ENCODE data around the gene IZUMO1R. TPM values are rescaled to one million over a fixed set of nuclear protein-coding genes. Genes with fewer than 3 reads are reported as not detected.
"Not testable (repeated sequence)": the region's sequence is repeated elsewhere in the genome, so short reads cannot be mapped to it uniquely, and the experiment has no call there.

The IZUMO1R gene
- not detected for total RNA-seq

DNA sequence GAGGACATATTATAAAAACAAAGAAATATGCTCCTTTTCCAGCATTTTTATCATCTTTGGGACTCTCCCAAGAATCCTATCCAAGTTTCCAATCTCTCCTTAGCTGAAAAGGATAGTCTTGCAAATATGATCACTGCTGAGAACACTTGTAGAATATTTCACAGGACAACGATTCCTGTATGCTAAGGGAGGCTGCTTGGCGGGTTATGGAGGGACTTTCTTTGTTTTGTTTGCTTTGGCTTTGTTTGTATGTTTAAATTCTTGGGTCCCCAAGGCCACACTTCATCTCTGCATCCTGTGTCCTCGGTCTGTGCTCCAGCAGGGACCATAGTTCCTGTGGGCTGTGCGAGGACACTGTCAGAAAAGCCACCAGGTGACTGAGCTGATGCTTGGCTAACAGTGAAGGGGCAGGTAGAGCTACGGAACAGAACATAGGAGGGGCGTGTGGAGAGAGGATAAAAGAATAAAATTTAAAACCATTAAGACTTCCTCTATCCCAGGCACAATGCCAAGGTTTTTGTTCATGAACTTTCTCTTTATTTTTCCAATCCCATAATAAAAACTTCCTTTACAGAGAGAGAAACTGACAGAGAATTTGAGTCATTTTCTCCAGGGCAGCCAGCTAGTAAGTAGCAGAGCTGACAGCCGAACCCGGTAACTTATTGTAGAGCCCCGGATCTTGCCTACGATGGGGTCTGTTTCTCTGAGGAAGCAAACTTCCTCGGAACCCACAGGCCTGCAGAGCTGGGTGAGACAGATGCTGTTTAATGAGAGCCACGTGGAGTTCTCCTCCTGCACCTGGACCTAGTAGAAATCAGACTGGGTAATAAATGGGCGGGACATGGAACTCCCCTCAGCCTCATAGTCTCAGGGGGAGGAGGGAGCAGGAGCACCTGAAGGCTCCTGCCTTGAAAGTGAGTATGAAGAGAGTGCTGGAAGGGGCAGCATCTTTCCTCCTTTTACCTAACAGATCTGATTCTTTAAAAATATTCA, at the start of gene IZUMO1R:
TSS of gene IZUMO1R (plus strand) at position 615 of the 993 bp plus-strand sequence. CDS start 1,057 bp downstream, outside the sequence.
- Histone ChIP-seq H3K27ac (ENCODE audit: low read depth, low read length) (peak within 1 kb of the TSS; percentile 47), H3K9me3 (ENCODE audit: control insufficient read depth in 3 of 3, low read length in 3 of 3) (no peaks in the 10 kb centered on the region), H3K9ac (ENCODE audit: low read depth in 1 of 3, low read length in 3 of 3) (no peak within 1 kb of the TSS), H3K4me1 (ENCODE audit: control insufficient read depth in 3 of 3, insufficient read depth in 3 of 3, low read length in 3 of 3) (peaks cover 2 to 3% (median 2%) of the 10 kb centered on the region in 3 donors), H3K4me3 (ENCODE audit: low read length in 3 of 3) (no peak within 1 kb of the TSS), H3K27me3 (ENCODE audit: control insufficient read depth in 3 of 3, insufficient read depth in 3 of 3, low read length in 3 of 3) (no peaks in the 10 kb centered on the region), H3K36me3 (ENCODE audit: control insufficient read depth in 3 of 3, insufficient read depth in 3 of 3, low read length in 3 of 3) (no peaks in the 10 kb centered on the region)

DNA sequence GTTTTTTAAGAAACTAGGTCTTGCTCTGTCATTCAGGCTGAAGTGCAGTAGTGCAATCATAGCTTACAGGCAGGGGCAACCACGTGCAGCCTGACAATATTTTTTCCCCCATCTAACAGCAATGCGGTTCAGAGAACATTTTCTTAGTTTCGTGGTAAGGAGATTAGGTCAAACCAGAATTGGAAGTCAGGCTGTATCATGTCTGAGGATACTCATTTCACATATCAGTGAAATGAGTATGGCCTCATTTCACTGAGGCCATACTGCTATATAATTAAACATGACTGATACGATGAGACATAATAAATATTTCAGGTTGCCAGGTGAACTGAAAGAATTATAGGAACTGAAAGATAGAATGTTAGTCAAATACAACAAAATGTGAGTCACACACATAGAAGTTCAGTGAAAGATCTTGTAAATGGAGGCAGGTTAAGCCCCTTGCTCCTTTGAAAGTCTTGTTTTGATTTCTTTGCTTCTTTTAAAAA, 32.5 kb upstream of the IZUMO1R start:
- no peaks in the 10 kb centered on the region for H3K9me3 ChIP-seq (ENCODE audit: control insufficient read depth in 3 of 3, low read length in 3 of 3)
- no peak overlapping the region for H3K4me3 ChIP-seq (ENCODE audit: low read length in 3 of 3)
- no peak overlapping the region for H3K27ac ChIP-seq (ENCODE audit: low read depth, low read length)

DNA sequence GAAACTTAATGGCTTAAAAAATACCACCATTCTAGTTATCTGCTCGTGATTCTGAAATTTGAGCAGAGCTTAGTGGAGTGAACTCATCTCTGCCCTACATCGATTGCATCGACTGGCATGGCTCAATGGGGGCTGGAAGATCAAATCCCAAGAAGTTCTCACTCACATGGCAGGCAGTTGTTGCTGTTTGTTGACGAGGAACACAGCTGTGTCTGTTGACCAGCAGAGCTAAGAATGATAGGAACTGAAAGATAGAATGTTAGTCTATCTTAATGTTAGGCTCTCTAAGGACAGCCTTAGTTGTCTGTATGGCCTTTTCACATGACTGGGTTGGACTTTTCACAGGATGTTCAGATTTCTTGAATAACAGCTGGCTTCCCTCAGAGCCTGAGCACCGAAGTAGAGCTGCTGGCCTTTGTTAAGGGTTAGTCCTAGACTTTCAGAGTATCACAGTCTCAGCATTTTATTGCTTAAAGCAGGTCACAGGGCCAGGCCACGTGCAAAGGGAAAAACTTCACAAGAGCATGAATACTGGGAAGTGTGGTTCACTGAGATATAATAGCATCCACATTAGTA, 31.6 kb upstream of the IZUMO1R start:
- no peak overlapping the region for H3K9ac ChIP-seq (ENCODE audit: low read depth in 1 of 3, low read length in 3 of 3)
- no peak overlapping the region for H3K27ac ChIP-seq (ENCODE audit: low read depth, low read length)
- no peak overlapping the region for H3K4me3 ChIP-seq (ENCODE audit: low read length in 3 of 3)
- no peaks in the 10 kb centered on the region for H3K27me3 ChIP-seq (ENCODE audit: control insufficient read depth in 3 of 3, insufficient read depth in 3 of 3, low read length in 3 of 3)
- no peaks in the 10 kb centered on the region for H3K4me1 ChIP-seq (ENCODE audit: control insufficient read depth in 3 of 3, insufficient read depth in 3 of 3, low read length in 3 of 3)
- no peaks in the 10 kb centered on the region for H3K9me3 ChIP-seq (ENCODE audit: control insufficient read depth in 3 of 3, low read length in 3 of 3)
- H3K36me3 ChIP-seq (ENCODE audit: control insufficient read depth in 3 of 3, insufficient read depth in 3 of 3, low read length in 3 of 3) = no peaks in the 10 kb centered on the region

More for the DNA sequence above, 32.5 kb upstream of the IZUMO1R start:
- no peaks in the 10 kb centered on the region for H3K27me3 ChIP-seq (ENCODE audit: control insufficient read depth in 3 of 3, insufficient read depth in 3 of 3, low read length in 3 of 3)
- H3K4me1 ChIP-seq (ENCODE audit: control insufficient read depth in 3 of 3, insufficient read depth in 3 of 3, low read length in 3 of 3) = no peaks in the 10 kb centered on the region
- no peaks in the 10 kb centered on the region for H3K36me3 ChIP-seq (ENCODE audit: control insufficient read depth in 3 of 3, insufficient read depth in 3 of 3, low read length in 3 of 3)
- H3K9ac ChIP-seq (ENCODE audit: low read depth in 1 of 3, low read length in 3 of 3) = no peak overlapping the region

DNA sequence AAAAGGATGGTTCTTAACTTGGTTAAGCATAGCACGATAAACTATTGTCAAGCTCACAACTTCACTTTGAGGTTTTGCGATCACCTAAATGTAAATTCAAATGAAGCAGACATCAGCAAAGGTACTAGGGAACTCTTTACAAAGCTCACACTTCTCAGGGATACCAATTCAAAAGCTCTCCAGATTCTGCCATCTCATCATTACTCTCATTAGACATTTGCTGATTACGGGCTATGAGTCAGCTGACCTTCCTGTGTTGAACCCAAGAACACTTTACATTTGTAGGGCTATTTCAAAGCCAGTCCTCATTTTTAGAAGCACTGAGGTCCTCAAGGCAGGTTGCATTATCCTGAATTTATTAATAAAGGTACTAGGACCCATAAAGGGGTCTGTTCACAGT, 28.4 kb upstream of the IZUMO1R start:
- Histone ChIP-seq H3K27ac (ENCODE audit: low read depth, low read length) (no peak overlapping the region), H3K9ac (ENCODE audit: low read depth in 1 of 3, low read length in 3 of 3) (no peak overlapping the region)

DNA sequence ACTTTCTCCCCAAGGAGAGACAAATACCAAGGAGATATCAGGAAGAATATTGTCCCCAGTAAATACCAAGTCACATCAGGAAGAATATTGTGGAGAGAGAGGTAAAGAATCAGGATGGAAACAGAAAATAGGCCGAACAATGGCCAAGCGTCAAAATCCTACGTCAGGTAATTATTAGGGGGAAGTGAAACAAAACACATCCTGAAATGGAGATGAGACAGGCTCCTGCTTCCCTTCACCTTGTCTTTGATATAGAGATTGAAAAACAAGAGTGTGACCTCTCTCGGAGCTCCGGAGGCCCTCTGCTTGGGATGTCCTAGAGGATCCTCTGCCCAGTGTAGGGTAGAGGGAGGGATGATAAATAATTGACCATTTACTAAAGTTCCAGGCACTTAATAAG, 27.4 kb upstream of the IZUMO1R start:
- Histone ChIP-seq H3K4me1 (ENCODE audit: control insufficient read depth in 3 of 3, insufficient read depth in 3 of 3, low read length in 3 of 3) (no peaks in the 10 kb centered on the region), H3K27me3 (ENCODE audit: control insufficient read depth in 3 of 3, insufficient read depth in 3 of 3, low read length in 3 of 3) (no peaks in the 10 kb centered on the region), H3K9me3 (ENCODE audit: control insufficient read depth in 3 of 3, low read length in 3 of 3) (no peaks in the 10 kb centered on the region), H3K9ac (ENCODE audit: low read depth in 1 of 3, low read length in 3 of 3) (no peak overlapping the region), H3K27ac (ENCODE audit: low read depth, low read length) (no peak overlapping the region), H3K4me3 (ENCODE audit: low read length in 3 of 3) (no peak overlapping the region), H3K36me3 (ENCODE audit: control insufficient read depth in 3 of 3, insufficient read depth in 3 of 3, low read length in 3 of 3) (no peaks in the 10 kb centered on the region)

More for the DNA sequence above, 28.4 kb upstream of the IZUMO1R start:
- no peaks in the 10 kb centered on the region for H3K9me3 ChIP-seq (ENCODE audit: control insufficient read depth in 3 of 3, low read length in 3 of 3)
- H3K4me3 ChIP-seq (ENCODE audit: low read length in 3 of 3) = no peak overlapping the region
- no peaks in the 10 kb centered on the region for H3K4me1 ChIP-seq (ENCODE audit: control insufficient read depth in 3 of 3, insufficient read depth in 3 of 3, low read length in 3 of 3)
- no peaks in the 10 kb centered on the region for H3K27me3 ChIP-seq (ENCODE audit: control insufficient read depth in 3 of 3, insufficient read depth in 3 of 3, low read length in 3 of 3)
- H3K36me3 ChIP-seq (ENCODE audit: control insufficient read depth in 3 of 3, insufficient read depth in 3 of 3, low read length in 3 of 3) = no peaks in the 10 kb centered on the region

DNA sequence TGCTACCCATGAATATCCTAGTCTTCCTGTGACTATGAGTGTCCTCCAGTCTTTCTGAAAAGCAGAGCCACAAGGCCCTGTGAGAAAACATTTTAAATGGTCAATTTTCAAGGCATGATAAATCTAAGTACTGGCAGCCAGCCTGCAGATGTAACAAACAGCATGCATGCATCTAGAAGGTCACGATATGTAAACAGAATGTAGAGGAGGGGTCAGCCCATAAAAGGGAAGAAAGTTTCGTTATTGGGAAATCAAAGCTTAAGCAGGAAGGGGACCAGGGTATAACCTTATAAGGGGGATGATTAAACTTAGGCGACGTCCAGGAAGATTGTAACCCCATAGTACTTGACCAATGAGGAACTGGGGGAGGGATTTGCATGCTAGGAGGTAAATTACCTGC, 26.2 kb upstream of the IZUMO1R start:
- not testable (repeated sequence) for H3K9me3 ChIP-seq (ENCODE audit: control insufficient read depth in 3 of 3, low read length in 3 of 3); H3K27ac ChIP-seq (ENCODE audit: low read depth, low read length); H3K27me3 ChIP-seq (ENCODE audit: control insufficient read depth in 3 of 3, insufficient read depth in 3 of 3, low read length in 3 of 3); H3K4me3 ChIP-seq (ENCODE audit: low read length in 3 of 3); H3K9ac ChIP-seq (ENCODE audit: low read depth in 1 of 3, low read length in 3 of 3); H3K4me1 ChIP-seq (ENCODE audit: control insufficient read depth in 3 of 3, insufficient read depth in 3 of 3, low read length in 3 of 3); H3K36me3 ChIP-seq (ENCODE audit: control insufficient read depth in 3 of 3, insufficient read depth in 3 of 3, low read length in 3 of 3)

DNA sequence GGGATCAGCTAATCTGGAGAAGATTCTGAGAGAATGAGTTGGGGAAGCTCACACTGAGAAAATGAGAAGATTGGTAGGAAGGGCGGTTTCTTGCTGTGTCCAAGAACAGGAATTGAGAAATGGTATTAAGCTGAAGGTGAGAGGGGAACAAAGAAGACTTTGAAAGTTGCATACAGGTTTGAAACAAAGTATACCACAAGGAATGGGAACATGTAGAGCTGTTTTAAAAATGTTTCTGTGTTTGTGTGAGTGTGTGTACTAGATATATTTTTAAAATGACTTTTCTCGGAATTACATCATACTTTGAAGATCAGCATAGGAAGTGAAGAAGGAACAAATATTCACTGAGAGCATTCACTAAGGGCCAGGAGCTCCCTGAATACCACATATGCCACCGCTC, 24.4 kb upstream of the IZUMO1R start:
- H3K27ac ChIP-seq (ENCODE audit: low read depth, low read length) = no peak overlapping the region
- H3K9me3 ChIP-seq (ENCODE audit: control insufficient read depth in 3 of 3, low read length in 3 of 3) = no peaks in the 10 kb centered on the region
- H3K4me1 ChIP-seq (ENCODE audit: control insufficient read depth in 3 of 3, insufficient read depth in 3 of 3, low read length in 3 of 3) = peaks cover 0 to 5% (median 0%) of the 10 kb centered on the region in 3 donors
- no peaks in the 10 kb centered on the region for H3K36me3 ChIP-seq (ENCODE audit: control insufficient read depth in 3 of 3, insufficient read depth in 3 of 3, low read length in 3 of 3)
- H3K9ac ChIP-seq (ENCODE audit: low read depth in 1 of 3, low read length in 3 of 3) = no peak overlapping the region
- no peaks in the 10 kb centered on the region for H3K27me3 ChIP-seq (ENCODE audit: control insufficient read depth in 3 of 3, insufficient read depth in 3 of 3, low read length in 3 of 3)
- H3K4me3 ChIP-seq (ENCODE audit: low read length in 3 of 3) = no peak overlapping the region

DNA sequence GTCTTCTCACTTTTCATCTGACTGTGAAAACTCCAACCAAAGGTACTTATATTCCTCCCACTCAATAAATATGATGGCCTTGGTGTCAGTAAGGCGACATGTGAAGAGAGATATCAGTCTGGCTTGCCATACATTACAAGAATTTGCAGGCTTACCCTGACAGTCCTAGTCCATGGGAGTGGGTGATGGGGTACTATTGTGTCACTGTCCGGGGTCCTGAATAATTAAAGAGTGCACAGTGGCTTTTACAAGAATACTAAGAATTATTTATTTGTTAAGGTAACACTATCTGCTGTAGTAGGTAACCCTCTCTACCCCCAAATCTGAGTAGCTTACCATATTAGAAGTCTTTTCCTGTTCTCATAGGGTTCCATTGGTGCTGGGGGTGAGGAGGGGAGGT, 23.1 kb upstream of the IZUMO1R start:
- peaks cover 0 to 5% (median 0%) of the 10 kb centered on the region in 3 donors for H3K4me1 ChIP-seq (ENCODE audit: control insufficient read depth in 3 of 3, insufficient read depth in 3 of 3, low read length in 3 of 3)
- no peaks in the 10 kb centered on the region for H3K36me3 ChIP-seq (ENCODE audit: control insufficient read depth in 3 of 3, insufficient read depth in 3 of 3, low read length in 3 of 3)
- H3K27ac ChIP-seq (ENCODE audit: low read depth, low read length) = no peak overlapping the region
- H3K27me3 ChIP-seq (ENCODE audit: control insufficient read depth in 3 of 3, insufficient read depth in 3 of 3, low read length in 3 of 3) = no peaks in the 10 kb centered on the region
- H3K9ac ChIP-seq (ENCODE audit: low read depth in 1 of 3, low read length in 3 of 3) = no peak overlapping the region
- no peak overlapping the region for H3K4me3 ChIP-seq (ENCODE audit: low read length in 3 of 3)
- H3K9me3 ChIP-seq (ENCODE audit: control insufficient read depth in 3 of 3, low read length in 3 of 3) = no peaks in the 10 kb centered on the region

DNA sequence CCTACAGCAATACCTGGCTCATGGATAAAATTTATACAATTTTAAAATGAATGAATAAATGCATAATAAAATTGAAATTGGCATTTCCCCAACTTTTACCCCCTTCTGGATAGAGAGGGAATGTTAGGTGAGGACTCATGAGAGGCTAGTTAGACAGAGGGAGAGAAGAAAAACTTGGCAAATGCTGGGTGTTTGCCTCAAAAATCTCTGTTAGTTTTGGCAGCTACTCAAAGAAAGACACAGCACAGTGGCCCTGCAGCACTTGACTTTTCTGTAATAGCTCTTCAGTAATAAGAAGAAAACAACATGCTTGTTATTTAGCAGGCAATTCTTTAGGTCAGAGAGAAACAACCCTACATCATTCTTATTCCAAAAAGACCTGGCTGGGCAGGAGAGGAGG, 20.7 kb upstream of the IZUMO1R start:
- Histone ChIP-seq H3K4me1 (ENCODE audit: control insufficient read depth in 3 of 3, insufficient read depth in 3 of 3, low read length in 3 of 3) (peaks cover 0 to 5% (median 0%) of the 10 kb centered on the region in 3 donors), H3K36me3 (ENCODE audit: control insufficient read depth in 3 of 3, insufficient read depth in 3 of 3, low read length in 3 of 3) (no peaks in the 10 kb centered on the region), H3K27me3 (ENCODE audit: control insufficient read depth in 3 of 3, insufficient read depth in 3 of 3, low read length in 3 of 3) (no peaks in the 10 kb centered on the region), H3K27ac (ENCODE audit: low read depth, low read length) (no peak overlapping the region), H3K9ac (ENCODE audit: low read depth in 1 of 3, low read length in 3 of 3) (no peak overlapping the region), H3K4me3 (ENCODE audit: low read length in 3 of 3) (no peak overlapping the region), H3K9me3 (ENCODE audit: control insufficient read depth in 3 of 3, low read length in 3 of 3) (no peaks in the 10 kb centered on the region)

DNA sequence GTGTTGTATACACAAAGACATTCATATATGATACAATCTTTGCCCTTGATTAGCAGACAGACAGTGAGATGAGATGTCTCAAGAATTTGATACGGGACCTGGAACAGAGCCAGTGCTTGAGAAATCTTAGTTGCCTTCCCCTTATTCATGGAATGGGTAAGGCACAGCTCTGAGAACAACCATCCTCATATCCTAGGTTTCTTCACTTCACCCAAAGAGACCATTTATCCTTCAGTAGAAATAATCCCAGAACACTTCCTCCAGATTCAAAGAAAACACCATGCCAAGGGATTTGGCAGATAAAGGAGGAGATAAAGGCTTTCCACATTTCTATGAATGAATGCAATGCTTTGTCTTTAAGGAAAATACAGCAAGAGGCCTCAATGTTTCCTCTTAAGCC, 8.8 kb upstream of the IZUMO1R start:
- H3K9ac ChIP-seq (ENCODE audit: low read depth in 1 of 3, low read length in 3 of 3) = no peak overlapping the region
- no peak overlapping the region for H3K27ac ChIP-seq (ENCODE audit: low read depth, low read length)
- H3K27me3 ChIP-seq (ENCODE audit: control insufficient read depth in 3 of 3, insufficient read depth in 3 of 3, low read length in 3 of 3) = no peaks in the 10 kb centered on the region
- no peak overlapping the region for H3K4me3 ChIP-seq (ENCODE audit: low read length in 3 of 3)
- no peaks in the 10 kb centered on the region for H3K36me3 ChIP-seq (ENCODE audit: control insufficient read depth in 3 of 3, insufficient read depth in 3 of 3, low read length in 3 of 3)
- H3K9me3 ChIP-seq (ENCODE audit: control insufficient read depth in 3 of 3, low read length in 3 of 3) = no peaks in the 10 kb centered on the region
- no peaks in the 10 kb centered on the region for H3K4me1 ChIP-seq (ENCODE audit: control insufficient read depth in 3 of 3, insufficient read depth in 3 of 3, low read length in 3 of 3)

All from skeletal muscle tissue (tissue), 4 donors.